ENCODE measurements around the gene ERRFI1.

DNA sequence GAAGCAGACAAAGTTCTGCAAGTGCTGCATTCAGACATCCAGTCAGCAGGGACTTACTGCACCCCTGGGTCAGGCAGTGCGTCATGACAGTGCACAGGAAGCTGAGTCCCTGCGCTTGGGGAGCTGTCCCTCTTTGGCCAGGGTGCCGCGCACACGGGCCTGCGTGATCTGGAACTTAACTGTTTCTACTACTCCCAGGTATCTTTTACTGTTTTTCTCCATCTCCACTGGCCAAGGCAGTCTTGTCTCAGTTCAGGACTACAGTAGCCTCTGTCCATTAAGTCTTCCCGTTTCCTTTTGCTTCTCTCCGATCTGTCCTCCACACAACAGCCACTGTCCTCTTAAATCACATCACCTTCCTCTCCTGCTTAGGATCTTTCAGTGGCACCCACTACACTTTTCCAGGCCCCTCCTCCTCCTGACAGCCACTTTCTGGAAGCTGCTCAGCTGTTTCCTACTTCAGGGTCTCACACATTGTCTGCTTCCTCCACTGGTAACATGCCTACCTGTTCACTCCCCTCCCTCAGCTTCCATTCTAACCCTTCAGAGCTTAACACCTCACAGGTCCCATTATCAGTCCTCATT is 15.9 kb downstream of the ERRFI1 start:
- TF ChIP-seq, protein P1, sequence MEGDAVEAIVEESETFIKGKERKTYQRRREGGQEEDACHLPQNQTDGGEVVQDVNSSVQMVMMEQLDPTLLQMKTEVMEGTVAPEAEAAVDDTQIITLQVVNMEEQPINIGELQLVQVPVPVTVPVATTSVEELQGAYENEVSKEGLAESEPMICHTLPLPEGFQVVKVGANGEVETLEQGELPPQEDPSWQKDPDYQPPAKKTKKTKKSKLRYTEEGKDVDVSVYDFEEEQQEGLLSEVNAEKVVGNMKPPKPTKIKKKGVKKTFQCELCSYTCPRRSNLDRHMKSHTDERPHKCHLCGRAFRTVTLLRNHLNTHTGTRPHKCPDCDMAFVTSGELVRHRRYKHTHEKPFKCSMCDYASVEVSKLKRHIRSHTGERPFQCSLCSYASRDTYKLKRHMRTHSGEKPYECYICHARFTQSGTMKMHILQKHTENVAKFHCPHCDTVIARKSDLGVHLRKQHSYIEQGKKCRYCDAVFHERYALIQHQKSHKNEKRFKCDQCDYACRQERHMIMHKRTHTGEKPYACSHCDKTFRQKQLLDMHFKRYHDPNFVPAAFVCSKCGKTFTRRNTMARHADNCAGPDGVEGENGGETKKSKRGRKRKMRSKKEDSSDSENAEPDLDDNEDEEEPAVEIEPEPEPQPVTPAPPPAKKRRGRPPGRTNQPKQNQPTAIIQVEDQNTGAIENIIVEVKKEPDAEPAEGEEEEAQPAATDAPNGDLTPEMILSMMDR (conservative IDR thresholded peaks at IDR 0.05; ENCODE audit: low read depth, low read length) = no peak
- no peak for TF ChIP-seq EZH2 (IDR thresholded peaks at IDR 0.05; ENCODE audit: borderline replicate concordance, low read depth, low read length, poor library complexity, severe bottlenecking)

Measured in A673 (cell line).